Epithelial cell of esophagus (primary cell): ENCODE results near the gene SLC22A6.

Experiments used
- DNase-seq: peaks from one replicate; pipeline ENCODE4 v3.0.0; 2010; ENCODE audit warnings: low read depth
- H3K4me3 ChIP-seq: 2 replicates; pipeline ENCODE4 v1.5.1; 2011; ENCODE audit warnings: mild to moderate bottlenecking, low read length, control low read depth
- CTCF ChIP-seq: IDR thresholded peaks from 2 replicates; pipeline ENCODE4 v1.5.1; 2011; ENCODE audit warnings: low read depth, mild to moderate bottlenecking, low read length, control low read depth, inconsistent platforms; ENCODE audit not compliant: insufficient read depth; ENCODE audit errors: missing control alignments

SLC22A6 gene

GRCh38 chr11:63019506-63019905 is 34.7 kb upstream of the SLC22A6 start:
- no peak for TF ChIP-seq CTCF
- H3K4me3 ChIP-seq: no peak overlapping the region
- no peak for DNase-seq

- no peak for DNase-seq
- no peak for TF ChIP-seq CTCF
- H3K4me3 ChIP-seq: no peak overlapping the region
Observed at GRCh38 chr11:63017306-63017974, 32.7 kb upstream of the SLC22A6 start.

- no peak for DNase-seq
- no peak for TF ChIP-seq CTCF
Observed at GRCh38 chr11:63015521-63016215, 30.9 kb upstream of the SLC22A6 start, which contains the start of gene SLC22A8. SLC22A8 (minus strand) TSS chr11:63015841; CDS start chr11:63014958, 883 bp downstream.

GRCh38 chr11:63014408-63015055 is 29.8 kb upstream of the SLC22A6 start:
- TF ChIP-seq CTCF: no peak
- DNase-seq: no peak
- H3K4me3 ChIP-seq: no peak overlapping the region

More at GRCh38 chr11:63015521-63016215, 30.9 kb upstream of the SLC22A6 start, which contains the start of gene SLC22A8:
- H3K4me3 ChIP-seq: no peak within 1 kb of the TSS

- no peak for DNase-seq
- H3K4me3 ChIP-seq: no peak overlapping the region
- TF ChIP-seq CTCF: no peak
Observed at GRCh38 chr11:63012839-63013238, 28.1 kb upstream of the SLC22A6 start.

GRCh38 chr11:63012430-63012829 is 27.7 kb upstream of the SLC22A6 start:
- no peak for TF ChIP-seq CTCF
- DNase-seq: no peak

More at GRCh38 chr11:63012430-63012829, 27.7 kb upstream of the SLC22A6 start:
- no peak overlapping the region for H3K4me3 ChIP-seq
